Head of caudate nucleus (tissue), 42 donors: ENCODE measurements around the gene ZEB2.
A peak's percentile ranks its signal among the peaks of the same experiment; 100 is the strongest.

Experiments
- DNase-seq, 42 donors: peaks; one replicate each; pipeline versions ENCODE4 v3.0.0 to v3.0.0-alpha.2; 2020 to 2021; ENCODE audit warnings: mixed read lengths in 7 of 42
- intact Hi-C: fragments of 100-400 bp; cut with DNase I; formaldehyde crosslinking; loops from one replicate; pipeline ENCODE4 v1.15.0; 2022

ZEB2 gene

DNA sequence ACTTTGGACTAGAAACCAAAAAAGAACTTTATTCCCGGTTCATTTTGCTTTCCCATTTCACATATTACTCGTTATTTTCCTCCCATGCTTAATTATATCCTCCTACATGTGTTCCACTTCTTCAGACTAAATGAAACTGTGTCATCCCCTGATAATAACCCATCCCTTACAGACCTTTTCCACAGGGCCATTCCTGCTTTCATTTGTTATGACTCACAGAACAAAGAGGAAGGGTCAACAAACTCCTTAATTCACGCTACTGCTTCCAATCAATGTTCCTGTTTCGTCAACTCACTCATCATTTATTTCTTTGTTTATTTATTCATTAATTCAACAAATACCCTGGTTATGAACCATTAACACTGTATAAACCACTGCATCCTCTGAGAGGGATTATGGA lies 104.5 kb downstream of the ZEB2 start:
- no peak for DNase-seq
- intact Hi-C loops: no loop called here

DNA sequence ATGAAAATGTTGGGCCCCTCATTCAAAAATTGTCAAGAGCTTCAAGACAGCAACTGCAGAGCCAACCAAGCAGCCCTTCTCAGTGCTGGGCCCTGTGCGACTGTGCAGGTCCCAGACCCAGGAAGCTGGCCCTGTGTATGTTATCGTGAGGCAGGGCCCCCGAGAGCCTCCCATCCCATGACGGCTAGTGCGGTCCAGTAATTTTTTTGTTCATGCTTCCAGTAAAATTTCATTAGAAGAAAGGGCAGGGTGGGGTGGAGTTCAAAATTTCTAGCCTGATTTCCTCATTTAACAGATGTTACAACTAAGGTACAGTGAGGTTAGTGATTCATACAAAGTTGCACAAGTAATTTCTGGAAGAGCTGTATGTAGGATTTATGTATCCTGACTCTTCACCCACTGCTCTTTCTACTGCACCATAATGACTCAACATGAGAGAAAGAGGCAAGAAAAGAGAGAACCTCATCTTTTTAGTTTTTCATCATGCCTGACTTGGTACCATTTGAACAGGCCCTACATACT lies 105.5 kb downstream of the ZEB2 start:
- DNase-seq: no peak
- intact Hi-C loops: no loop called here

DNA sequence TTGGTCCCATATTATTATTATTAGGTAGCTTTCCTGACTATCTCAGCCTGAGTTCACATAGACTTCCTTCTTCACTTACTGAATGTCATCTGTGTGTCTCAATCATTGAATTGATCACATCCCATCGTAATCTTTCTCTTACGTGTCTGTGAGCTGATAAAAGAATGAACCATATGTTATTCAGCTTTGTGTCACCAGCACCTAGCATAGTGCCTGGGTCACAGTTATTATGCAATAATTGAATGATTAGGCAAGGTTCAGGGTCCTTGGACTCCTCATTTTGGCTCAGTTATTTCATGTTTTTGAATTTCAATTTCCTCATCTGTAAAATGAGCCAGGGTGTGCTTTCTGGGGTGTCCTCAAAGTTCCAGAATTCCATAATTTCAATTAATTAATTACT lies 107.2 kb downstream of the ZEB2 start:
- no peak for DNase-seq
- intact Hi-C loops: no loop called here

- intact Hi-C loops: no loop called here
- DNase-seq: no peak
These were observed 108.4 kb downstream of the ZEB2 start for GRCh38 chr2:144411473-144411872.

DNA sequence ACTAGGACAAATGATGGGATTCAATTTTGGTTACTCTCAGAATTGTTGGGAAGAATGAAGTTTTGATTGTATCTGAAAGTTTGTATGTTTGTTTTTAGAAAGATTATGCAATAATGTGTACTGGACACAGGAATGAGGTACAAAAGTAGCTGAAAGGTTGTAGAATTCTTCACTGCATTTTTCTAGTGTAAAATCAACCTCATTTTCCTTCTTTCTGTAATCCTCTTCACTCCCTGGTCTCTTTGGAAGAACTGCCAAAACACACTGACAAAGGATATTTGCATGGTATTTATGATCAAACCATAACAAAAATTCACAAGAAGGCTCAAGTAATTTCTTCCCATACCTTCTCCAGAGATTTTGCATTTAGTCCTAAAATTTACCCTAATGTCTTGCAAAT lies 110.7 kb downstream of the ZEB2 start:
- DNase-seq: no peak
- intact Hi-C loops: no loop called here

DNA sequence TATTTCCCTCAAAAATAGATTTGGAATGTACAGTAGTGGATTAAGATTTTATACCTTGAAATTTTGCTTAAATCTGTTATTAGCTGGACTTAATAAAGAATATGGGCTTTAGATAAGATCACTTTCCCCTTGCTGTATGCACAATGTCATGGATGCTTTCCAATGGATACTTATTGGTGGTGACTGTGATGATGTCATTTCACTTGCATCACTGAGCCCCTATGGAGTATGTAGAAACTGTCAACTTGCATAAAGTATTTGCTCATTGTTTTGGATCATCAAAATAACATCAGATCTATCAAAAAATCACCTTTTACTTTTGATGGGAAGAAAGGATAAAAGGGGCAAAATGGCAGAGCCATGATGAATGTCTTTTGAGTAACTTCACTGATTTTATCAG lies 112.7 kb downstream of the ZEB2 start:
- intact Hi-C loops: no loop called here

DNA sequence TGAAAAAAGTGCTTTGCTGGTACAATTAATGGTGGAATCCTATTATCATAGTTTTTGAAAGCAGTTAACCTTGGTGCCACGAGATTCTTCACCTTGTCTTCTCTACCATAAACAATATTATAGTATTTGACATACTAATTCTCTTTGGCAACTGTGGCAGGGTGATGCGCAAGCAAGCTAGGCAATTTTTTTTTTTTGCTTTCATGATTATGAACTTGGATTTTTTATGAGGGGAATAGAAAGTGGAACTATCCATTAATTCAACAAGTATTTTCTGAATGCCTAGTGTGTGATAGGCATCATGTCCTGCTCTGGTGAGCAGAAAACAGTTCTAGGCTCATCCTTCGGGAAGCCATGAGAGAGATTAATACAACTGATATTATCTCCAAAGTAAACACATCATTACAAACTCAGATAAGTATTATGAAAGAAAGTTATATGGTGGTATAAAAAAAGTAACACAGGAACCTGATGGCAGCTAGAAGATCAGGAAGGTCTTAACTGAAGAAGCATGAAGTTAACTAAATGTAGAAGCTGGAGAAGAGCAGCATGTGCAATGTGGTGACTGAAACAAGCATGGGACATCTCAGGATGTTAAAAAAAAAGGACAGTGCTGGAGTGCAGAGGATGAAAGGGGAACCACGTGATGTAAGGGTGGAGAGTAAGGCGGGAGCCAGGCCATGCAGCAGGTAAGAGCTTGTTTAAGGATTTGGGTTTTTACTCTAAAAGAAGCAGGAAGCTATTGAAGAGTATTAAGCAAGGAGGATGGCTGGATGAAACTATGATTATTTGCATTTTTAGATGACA lies 113.7 kb downstream of the ZEB2 start:
- DNase-seq: no peak
- intact Hi-C loops: no loop called here

More for the DNA sequence above, 112.7 kb downstream of the ZEB2 start:
- no peak for DNase-seq

DNA sequence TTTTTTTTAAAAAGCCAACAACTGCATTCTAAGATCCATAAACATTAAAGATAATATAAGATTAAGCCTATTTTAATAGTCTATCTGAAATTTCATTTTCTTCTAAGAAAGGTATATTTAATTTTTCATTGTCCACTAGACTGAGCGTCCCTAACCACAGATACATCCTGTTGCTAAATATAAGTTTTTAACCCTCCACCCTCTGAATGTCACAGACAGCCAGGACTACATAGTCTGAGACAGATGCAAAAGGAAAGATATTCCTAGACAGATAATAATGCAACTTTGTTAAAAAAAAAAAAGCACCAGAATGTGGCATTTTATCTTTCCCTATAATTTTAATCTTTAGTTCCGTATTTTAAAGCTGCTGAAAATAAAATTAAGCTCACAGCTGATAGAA lies 114.6 kb downstream of the ZEB2 start:
- DNase-seq: no peak
- intact Hi-C loops: no loop called here

- no peak for DNase-seq
- intact Hi-C loops: no loop called here
These were observed 115.2 kb downstream of the ZEB2 start for GRCh38 chr2:144404586-144405314.

DNA sequence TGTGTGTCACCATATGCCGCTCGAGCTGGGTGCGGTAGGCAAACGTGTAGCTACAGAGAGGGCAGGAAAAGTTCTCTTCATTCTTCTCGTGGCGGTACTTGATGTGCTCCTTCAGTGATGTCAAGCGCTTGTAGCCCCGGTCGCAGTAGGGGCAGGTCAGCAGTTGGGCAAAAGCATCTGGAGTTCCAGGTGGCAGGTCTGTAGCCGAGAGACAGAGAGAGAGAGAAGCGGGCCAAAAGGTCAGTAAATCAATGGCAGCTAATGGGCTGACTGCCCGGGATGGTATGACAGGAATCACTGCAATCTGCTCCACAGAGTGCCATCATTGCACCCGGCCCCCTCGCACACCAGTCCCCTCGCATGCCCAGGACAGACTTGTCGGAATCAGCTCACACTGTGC lies 116.0 kb downstream of the ZEB2 start:
- intact Hi-C loops: no loop called here
- no peak for DNase-seq

- intact Hi-C loops: no loop called here
- peak in 34 of 42 donors; percentile 18 to 77 (median 46) for DNase-seq
These were observed 117.7 kb downstream of the ZEB2 start for GRCh38 chr2:144402251-144402650.

DNA sequence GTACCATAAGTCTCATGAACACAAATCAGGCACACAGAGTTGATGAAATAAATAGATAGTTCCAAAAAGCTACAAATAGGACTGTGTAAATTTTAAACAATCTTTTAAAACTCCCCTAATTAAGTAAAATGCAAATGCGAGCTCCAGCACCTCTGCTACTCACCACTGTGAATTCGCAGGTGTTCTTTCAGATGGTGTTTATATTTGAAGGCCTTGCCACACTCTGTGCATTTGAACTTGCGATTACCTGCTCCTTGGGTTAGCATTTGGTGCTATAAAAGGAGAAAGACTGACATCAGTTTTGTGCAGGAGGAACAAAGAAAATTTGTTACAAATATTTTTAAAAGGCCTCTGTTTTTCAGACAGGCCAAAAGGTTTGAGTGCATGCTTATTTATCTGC lies 118.9 kb downstream of the ZEB2 start:
- no peak for DNase-seq
- intact Hi-C loops: no loop called here

DNA sequence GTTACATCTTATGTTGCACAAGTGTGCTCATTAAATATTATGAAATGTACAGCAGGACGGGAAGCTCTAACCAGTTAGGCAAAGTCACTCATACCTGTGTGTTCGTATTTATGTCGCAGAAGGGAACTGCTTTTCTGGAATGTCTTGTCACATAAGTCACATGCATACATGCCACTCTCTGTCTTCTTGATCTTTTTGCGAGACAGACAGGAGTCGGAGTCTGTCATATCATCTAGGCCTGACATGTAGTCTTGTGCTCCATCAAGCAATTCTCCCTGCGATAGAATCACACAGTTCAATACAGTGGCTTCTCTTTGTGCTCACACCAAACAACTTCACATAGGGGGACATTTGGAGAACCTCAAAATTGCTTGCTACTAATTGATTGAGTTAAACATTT lies 123.6 kb downstream of the ZEB2 start:
- intact Hi-C loops: no loop called here
- DNase-seq: no peak

- no peak for DNase-seq
- intact Hi-C loops: no loop called here
These were observed 129.4 kb downstream of the ZEB2 start for GRCh38 chr2:144390424-144391020.

DNA sequence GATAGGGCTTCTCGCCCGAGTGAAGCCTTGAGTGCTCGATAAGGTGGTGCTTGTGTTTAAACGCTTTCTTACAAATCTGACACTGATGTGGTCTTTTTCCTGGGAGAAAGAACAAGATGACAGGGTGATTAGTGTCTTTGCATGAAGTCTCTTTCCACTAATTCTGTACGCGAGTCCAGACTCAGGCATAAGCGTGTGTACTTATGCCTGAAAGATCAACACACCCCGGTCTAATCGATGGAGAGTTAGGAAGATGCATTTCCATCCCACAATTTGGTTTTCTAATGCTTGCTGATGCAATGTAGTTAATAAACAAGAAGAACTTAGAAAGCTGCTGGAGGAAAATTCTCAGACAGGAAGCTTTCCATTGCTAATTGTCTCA lies 130.0 kb downstream of the ZEB2 start:
- intact Hi-C loops: no loop called here
- DNase-seq: no peak

GRCh38 chr2:144389151-144389929 lies 130.6 kb downstream of the ZEB2 start:
- DNase-seq: no peak
- intact Hi-C loops: no loop called here

DNA sequence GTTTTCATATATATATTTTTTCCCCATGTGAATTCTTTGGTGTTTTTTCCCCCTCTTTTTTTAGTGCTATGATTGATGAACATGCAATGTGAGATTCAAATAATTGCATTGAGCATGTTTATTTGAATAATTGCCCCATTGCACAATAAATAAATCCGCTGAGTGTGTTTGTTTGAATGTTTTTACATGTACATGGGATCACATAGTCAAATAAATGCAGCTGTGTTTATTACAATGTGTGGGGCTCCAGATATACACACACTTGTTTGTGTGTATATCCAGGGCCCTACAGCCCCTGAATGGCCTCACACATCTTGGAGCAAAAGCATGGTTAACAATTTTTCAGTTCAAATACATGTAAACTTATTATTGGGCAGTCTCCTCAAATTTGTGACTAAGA lies 134.5 kb downstream of the ZEB2 start:
- no peak for DNase-seq
- intact Hi-C loops: no loop called here

DNA sequence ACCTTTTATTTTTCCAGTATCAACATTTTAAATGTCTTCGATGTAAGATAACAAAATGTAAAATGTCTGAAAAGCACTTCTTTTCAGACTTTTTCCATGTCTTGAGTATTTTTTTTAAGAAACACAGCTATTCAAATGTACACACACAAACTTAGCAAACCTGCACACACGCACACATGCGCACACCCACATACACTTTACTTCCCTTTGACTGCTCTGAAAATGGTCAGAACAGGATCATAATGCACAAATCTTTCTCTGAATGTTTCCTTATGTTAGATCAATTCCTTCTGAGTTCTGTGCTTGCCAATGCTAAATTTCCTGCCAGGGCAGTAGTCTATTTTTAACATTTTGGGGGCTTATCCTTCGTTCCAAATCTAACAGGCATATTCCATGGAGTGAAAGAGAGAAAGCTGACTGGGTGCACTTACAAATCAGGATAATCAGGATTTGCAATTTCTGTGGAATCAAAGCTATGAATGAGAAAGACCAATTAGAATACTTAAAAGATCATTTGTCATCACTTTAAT lies 136.3 kb downstream of the ZEB2 start:
- DNase-seq: no peak
- intact Hi-C loops: no loop called here

- intact Hi-C loops: no loop called here
- DNase-seq: no peak
These were observed 137.1 kb downstream of the ZEB2 start for GRCh38 chr2:144382849-144383248.
